HG03457 (cell line): ENCODE results near the gene CCDC172.

Experiments
- ATAC-seq: cut with Tn5 transposase; IDR thresholded peaks from one replicate; pipeline ENCODE4 v1.9.1; 2021; ENCODE audit warnings: moderate number of reproducible peaks; ENCODE audit not compliant: unreplicated experiment

CCDC172 gene

DNA sequence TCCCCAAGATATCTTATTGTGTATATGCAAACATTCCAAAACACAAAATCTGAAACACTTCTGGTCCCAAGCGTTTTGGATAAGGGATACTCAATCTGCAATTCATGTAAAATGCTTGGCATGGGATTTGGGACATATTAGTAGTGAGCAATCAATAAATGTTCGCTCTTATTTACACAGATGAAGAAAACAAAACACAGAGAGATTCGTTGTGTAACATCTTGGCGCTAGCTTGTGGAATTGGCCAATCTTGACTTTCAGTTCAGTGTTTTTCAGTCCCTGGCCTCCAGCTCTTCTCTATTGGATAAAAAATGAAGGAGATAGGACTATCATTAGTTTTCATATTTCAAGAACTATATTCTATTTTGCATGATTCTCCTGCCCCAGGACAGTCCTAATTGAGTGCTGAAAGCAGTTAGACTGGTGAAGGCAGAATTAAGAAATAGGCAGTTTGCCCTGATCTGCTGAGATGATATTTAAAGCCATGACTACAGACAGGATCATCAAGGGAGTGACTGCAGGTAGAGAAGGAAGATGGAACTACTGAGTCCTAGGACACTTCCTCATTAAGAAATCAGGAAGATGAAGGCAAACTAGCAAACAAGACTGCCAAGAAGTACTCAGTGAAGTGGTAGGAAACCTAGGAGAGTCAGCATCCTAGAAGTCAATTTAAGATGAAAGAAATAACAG lies 105.2 kb downstream of the CCDC172 start:
- no peak for ATAC-seq
